ENCODE measurements around the gene ISYNA1. TPM values are rescaled to one million over a fixed set of nuclear protein-coding genes. Genes with fewer than 3 reads are reported as not detected.
"Not testable (repeated sequence)": the region's sequence is repeated elsewhere in the genome, so short reads cannot be mapped to it uniquely, and the experiment has no call there.

Gene ISYNA1
- total RNA-seq, 5 donors from 2014 or later (not counting 1 experiment from before 2014, with no cell fraction given), result 38.3 to 59.8 (median 55.0) TPM

DNA sequence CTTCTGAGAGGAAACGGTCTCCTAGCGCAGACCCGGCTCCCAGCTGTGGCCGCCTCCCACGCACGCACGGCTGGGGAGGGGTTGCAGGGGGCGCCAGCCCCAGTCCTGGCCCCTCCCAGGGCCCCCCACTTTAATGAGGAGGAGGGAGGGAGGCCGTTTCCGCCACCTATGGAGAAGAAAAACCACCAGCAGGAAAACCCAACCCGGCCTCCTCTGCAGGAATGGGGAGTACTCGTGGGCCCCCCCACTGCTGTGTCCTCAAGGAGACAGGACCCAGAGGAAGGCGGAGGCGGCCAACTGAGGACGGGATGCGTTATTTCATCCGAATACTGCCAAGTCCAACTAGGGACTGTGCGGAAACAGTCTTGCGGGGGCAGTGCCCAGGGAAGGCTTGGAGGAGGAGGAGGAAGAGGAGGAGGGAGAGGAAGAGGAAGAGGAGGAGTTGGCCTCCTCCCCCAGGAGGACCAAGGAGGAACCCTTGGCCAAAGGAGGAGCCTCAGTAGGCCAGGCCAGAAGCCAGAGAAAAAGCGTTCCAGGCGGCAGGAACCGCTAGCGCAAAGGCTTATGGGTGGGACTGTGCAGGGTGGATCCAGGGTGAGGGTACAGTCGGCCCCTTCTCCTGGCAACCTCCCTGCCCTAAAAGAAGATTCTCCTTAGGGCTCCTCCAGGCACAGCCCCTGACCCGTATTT is 22.6 kb downstream of the ISYNA1 start:
- H3K4me1 Mint-ChIP-seq, result peaks cover 42 to 59% (median 54%) of the 10 kb centered on the region in 3 donors
- WGBS (ENCODE audit: insufficient coverage), result 26% methylated on average over 11 of the region's 25 CpGs

DNA sequence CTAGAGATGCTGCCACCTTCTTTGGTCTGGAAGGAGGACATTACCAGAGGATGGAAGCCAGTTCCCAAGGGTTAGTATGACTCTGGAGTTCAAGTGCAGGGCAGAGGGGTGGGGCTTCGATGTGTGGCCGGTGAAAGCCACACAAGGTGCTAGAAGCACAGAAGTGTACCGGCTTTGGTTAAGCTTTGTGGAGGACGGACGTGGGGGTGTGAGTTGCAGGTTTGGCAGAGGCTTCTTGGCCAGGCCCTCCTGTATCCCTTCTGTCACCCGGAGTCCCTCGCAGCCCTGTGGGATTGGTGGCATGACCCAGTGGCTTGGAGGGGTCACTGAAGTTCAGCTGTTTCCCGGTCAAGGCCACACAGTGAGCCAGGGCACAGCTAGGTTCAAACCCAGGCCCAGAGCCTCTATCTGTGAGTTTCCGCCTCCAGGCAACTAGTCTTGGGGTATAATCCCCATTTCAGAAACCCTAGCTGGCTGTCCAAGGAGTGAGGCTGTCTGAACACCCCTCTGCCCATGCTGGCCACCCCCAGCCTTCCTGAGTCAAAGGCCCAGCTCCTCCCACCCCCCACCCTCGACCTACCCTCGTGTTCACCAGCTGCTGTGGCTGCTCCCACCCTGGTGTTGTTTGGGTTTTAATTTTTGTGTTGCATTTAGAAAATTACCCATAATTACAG is 23.3 kb downstream of the ISYNA1 start:
- CTCF ChIA-PET, result interaction anchor here in 1 of 2 donors (0.6 to 1.7 kb wide), 3 partner anchors 25 to 459 kb away, joined by 3 to 6 read pairs (median 4); no protein-coding TSS in a partner anchor
- no peaks in the 10 kb centered on the region for H3K9me3 ChIP-seq
- Mint-ChIP-seq H3K27me3 (peaks cover 24 to 27% of the 10 kb centered on the region in 2 donors), H3K4me1 (peaks cover 40 to 55% (median 52%) of the 10 kb centered on the region in 3 donors), H3K27ac (peak overlapping the region; percentile 66 to 78), H3K9me3 (no peaks in the 10 kb centered on the region), H3K36me3 (no peaks in the 10 kb centered on the region), H3K4me3 (peak overlapping the region in 1 of 3 donors; percentile 89)
- ATAC-seq (replicated peaks in 1 of 4) (no peak), DNase-seq (peak in 1 of 35 experiments; percentile 40)
- POLR2A ChIA-PET, result no interaction called here
- H3K27me3 ChIP-seq (replicated peaks in 1 of 2; ENCODE audit: control insufficient read depth in 2 of 2, extremely low read depth in 1 of 2, insufficient read depth in 2 of 2, low read length in 1 of 2), result peaks cover 0 to 56% of the 10 kb centered on the region in 2 experiments
- H3K27ac ChIP-seq (ENCODE audit: low read length), result peak overlapping the region; percentile 49
- H3K4me3 ChIP-seq (ENCODE audit: control insufficient read depth in 1 of 2, extremely low read depth in 1 of 2, low read length in 1 of 2), result no peak overlapping the region
- no peaks in the 10 kb centered on the region for H3K36me3 ChIP-seq (ENCODE audit: control insufficient read depth in 2 of 2, extremely low read depth in 1 of 2, insufficient read depth in 1 of 2, low read length in 1 of 2)
- 20% methylated on average over 9 of the region's 11 CpGs for WGBS (ENCODE audit: insufficient coverage)
- peaks cover 24 to 57% of the 10 kb centered on the region in 2 experiments for H3K4me1 ChIP-seq (ENCODE audit: control insufficient read depth in 1 of 2, extremely low read depth in 1 of 2, insufficient read depth in 2 of 2, low read length in 2 of 2)

More for the DNA sequence above, 22.6 kb downstream of the ISYNA1 start:
- Histone ChIP-seq H3K9me3 (no peaks in the 10 kb centered on the region), H3K4me1 (ENCODE audit: control insufficient read depth in 1 of 2, extremely low read depth in 1 of 2, insufficient read depth in 2 of 2, low read length in 2 of 2) (peaks cover 24 to 62% of the 10 kb centered on the region in 2 experiments), H3K36me3 (ENCODE audit: control insufficient read depth in 2 of 2, extremely low read depth in 1 of 2, insufficient read depth in 1 of 2, low read length in 1 of 2) (no peaks in the 10 kb centered on the region), H3K4me3 (ENCODE audit: control insufficient read depth in 1 of 2, extremely low read depth in 1 of 2, low read length in 1 of 2) (peak overlapping the region in 1 of 2 donors; percentile 18), H3K27ac (ENCODE audit: low read length) (peak overlapping the region; percentile 49), H3K27me3 (replicated peaks in 1 of 2; ENCODE audit: control insufficient read depth in 2 of 2, extremely low read depth in 1 of 2, insufficient read depth in 2 of 2, low read length in 1 of 2) (peaks cover 0 to 56% of the 10 kb centered on the region in 2 experiments)
- peak overlapping the region; percentile 28 to 74 for H3K27ac Mint-ChIP-seq
- no peaks in the 10 kb centered on the region for H3K36me3 Mint-ChIP-seq
- peaks cover 24 to 27% of the 10 kb centered on the region in 2 donors for H3K27me3 Mint-ChIP-seq
- no peaks in the 10 kb centered on the region for H3K9me3 Mint-ChIP-seq
- ChIA-PET CTCF (interaction anchor here in 1 of 2 donors (1.7 kb wide), 1 partner anchor 26 kb away, joined by 6 read pairs; no protein-coding TSS in a partner anchor), POLR2A (interaction anchor here in 1 of 2 donors (0.6 kb wide), 1 partner anchor 70 kb away, joined by 3 read pairs; no protein-coding TSS in a partner anchor)
- DNase-seq, result no peak
- peak overlapping the region; percentile 6 to 89 (median 21) for H3K4me3 Mint-ChIP-seq
- ATAC-seq (replicated peaks in 1 of 4), result no peak

DNA sequence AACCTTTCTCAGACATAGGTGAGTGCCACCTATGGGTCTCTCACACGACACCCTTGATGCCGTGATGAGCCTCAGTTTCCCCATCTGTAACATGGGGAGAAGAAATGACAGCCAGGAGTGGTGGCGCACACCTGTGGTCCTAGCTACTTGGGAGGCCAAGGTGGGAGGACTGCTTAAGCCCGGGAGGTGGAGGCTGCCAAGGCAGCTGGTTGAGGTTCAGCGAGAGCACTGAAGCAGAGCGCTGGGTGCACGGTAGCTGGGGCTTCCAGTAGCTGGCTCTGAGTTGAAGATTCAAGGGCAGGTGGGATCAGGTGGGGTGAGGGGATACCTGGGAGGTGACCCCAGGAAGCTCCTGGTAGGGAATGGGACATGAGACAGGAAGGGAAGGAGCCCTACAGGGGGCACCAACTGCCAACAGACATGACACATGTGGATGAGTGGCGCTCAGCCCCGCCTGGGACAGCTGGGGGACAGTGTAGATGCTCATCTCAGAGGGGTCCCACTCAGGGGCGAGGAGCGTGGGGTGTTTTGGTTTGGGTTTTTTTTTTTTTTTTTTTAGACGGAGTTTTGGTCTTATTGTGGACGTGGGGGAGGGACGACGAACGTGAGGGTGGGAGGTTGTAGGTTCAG is 25.2 kb downstream of the ISYNA1 start:
- ChIA-PET POLR2A (no interaction called here), CTCF (interaction anchor here (0.6 to 2.5 kb wide), 3 partner anchors 10 to 303 kb away, joined by 3 to 7 read pairs (median 6); no protein-coding TSS in a partner anchor)
- Mint-ChIP-seq H3K27ac (no peak overlapping the region), H3K4me1 (peaks cover 28 to 42% (median 39%) of the 10 kb centered on the region in 3 donors), H3K27me3 (peaks cover 14 to 21% of the 10 kb centered on the region in 2 donors), H3K4me3 (no peak overlapping the region), H3K9me3 (no peaks in the 10 kb centered on the region), H3K36me3 (no peaks in the 10 kb centered on the region)
- Histone ChIP-seq H3K27me3 (replicated peaks in 1 of 2; ENCODE audit: control insufficient read depth in 2 of 2, extremely low read depth in 1 of 2, insufficient read depth in 2 of 2, low read length in 1 of 2) (peaks cover 0 to 43% of the 10 kb centered on the region in 2 experiments), H3K9me3 (no peaks in the 10 kb centered on the region), H3K27ac (ENCODE audit: low read length) (no peak overlapping the region), H3K4me3 (ENCODE audit: control insufficient read depth in 1 of 2, extremely low read depth in 1 of 2, low read length in 1 of 2) (no peak overlapping the region), H3K36me3 (ENCODE audit: control insufficient read depth in 2 of 2, extremely low read depth in 1 of 2, insufficient read depth in 1 of 2, low read length in 1 of 2) (no peaks in the 10 kb centered on the region), H3K4me1 (ENCODE audit: control insufficient read depth in 1 of 2, extremely low read depth in 1 of 2, insufficient read depth in 2 of 2, low read length in 2 of 2) (peaks cover 13 to 44% of the 10 kb centered on the region in 2 experiments)
- ATAC-seq (replicated peaks in 1 of 4) (no peak), DNase-seq (no peak)
- 90% methylated on average over 8 of the region's 16 CpGs for WGBS (ENCODE audit: insufficient coverage)

DNA sequence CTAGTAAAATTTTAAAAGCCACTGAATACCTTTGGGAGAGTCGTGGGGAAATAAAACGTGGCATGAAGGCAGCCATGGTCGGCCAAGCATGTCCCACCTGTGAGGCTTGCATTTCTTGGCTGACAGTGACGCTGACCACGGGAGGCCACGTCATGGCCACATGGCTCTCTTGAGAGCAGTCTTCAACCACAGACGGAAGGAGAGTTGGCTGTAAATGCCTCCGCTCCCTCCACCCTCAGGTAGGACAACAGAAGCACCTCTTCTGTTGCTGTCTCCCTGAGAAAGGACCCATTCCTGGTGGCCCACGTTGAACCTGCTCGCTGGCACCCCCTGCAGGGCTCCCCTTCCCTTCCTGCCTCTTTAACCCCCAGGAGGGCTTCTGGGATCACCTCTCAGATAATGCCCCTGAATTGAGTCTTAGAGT is 29.9 kb downstream of the ISYNA1 start:
- Histone ChIP-seq H3K4me1 (ENCODE audit: control insufficient read depth in 1 of 2, extremely low read depth in 1 of 2, insufficient read depth in 2 of 2, low read length in 2 of 2) (peaks cover 0 to 5% of the 10 kb centered on the region in 2 experiments), H3K9me3 (no peaks in the 10 kb centered on the region), H3K27me3 (replicated peaks in 1 of 2; ENCODE audit: control insufficient read depth in 2 of 2, extremely low read depth in 1 of 2, insufficient read depth in 2 of 2, low read length in 1 of 2) (peaks cover 0 to 16% of the 10 kb centered on the region in 2 experiments), H3K4me3 (ENCODE audit: control insufficient read depth in 1 of 2, extremely low read depth in 1 of 2, low read length in 1 of 2) (no peak overlapping the region), H3K36me3 (ENCODE audit: control insufficient read depth in 2 of 2, extremely low read depth in 1 of 2, insufficient read depth in 1 of 2, low read length in 1 of 2) (no peaks in the 10 kb centered on the region), H3K27ac (ENCODE audit: low read length) (no peak overlapping the region)
- POLR2A ChIA-PET, result no interaction called here
- peaks cover 4 to 8% of the 10 kb centered on the region in 2 donors for H3K27me3 Mint-ChIP-seq
- peaks cover 6% of the 10 kb centered on the region in 3 donors for H3K4me1 Mint-ChIP-seq
- WGBS (ENCODE audit: insufficient coverage), result 48% methylated on average over 9 of the region's 10 CpGs
- peak in 1 of 4 experiments; percentile 13 for ATAC-seq (replicated peaks in 1 of 4)
- no peaks in the 10 kb centered on the region for H3K36me3 Mint-ChIP-seq
- H3K4me3 Mint-ChIP-seq, result no peak overlapping the region
- H3K9me3 Mint-ChIP-seq, result no peaks in the 10 kb centered on the region
- no peak for DNase-seq
- no peak overlapping the region for H3K27ac Mint-ChIP-seq
- CTCF ChIA-PET, result interaction anchor here in 1 of 2 donors (0.6 kb wide), 1 partner anchor 152 kb away, joined by 3 read pairs; no protein-coding TSS in a partner anchor

DNA sequence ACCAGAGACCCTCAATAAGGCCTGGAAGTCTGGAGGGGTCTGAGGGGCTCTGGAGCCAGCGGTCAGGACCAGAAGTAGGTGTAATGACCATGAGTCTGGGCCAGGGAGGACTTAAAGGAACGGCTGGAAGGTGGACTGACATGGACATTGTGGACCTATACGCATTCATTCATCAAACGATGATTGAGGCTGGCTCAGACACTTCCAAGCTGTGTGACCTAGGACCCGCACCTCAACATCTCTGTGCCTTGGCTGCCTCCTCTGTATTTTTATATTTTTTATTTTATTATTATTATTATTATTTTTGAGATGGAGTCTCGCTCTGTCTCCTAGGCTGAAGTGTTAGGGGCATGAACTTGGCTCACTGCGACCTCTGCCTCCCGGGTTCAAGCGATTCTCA is 31.2 kb downstream of the ISYNA1 start:
- no peaks in the 10 kb centered on the region for H3K9me3 Mint-ChIP-seq
- no peak for DNase-seq
- CTCF ChIA-PET, result no interaction called here

DNA sequence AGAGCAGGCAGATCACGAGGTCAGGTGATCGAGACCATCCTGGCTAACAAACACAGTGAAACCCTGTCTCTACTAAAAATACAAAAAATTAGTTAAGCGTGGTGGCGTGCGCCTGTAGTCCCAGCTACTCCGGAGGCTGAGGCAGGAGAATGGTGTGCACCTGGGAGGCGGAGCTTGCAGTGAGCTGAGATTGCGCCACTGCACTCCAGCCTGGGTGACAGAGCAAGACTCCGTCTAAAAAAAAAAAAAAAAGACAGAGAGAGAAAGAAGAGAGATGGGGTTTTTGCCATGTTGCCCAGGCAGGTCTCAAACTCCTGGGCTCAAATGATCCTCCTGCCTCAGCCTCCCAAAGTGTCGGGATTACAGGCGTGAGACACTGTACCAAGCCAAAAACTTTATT is 32.2 kb downstream of the ISYNA1 start:
- H3K27me3 Mint-ChIP-seq; H3K36me3 ChIP-seq (ENCODE audit: control insufficient read depth in 2 of 2, extremely low read depth in 1 of 2, insufficient read depth in 1 of 2, low read length in 1 of 2); H3K9me3 Mint-ChIP-seq; POLR2A ChIA-PET; H3K36me3 Mint-ChIP-seq; H3K27ac Mint-ChIP-seq; H3K4me3 Mint-ChIP-seq; H3K27ac ChIP-seq (ENCODE audit: low read length); H3K9me3 ChIP-seq; H3K4me3 ChIP-seq (ENCODE audit: control insufficient read depth in 1 of 2, extremely low read depth in 1 of 2, low read length in 1 of 2); H3K4me1 ChIP-seq (ENCODE audit: control insufficient read depth in 1 of 2, extremely low read depth in 1 of 2, insufficient read depth in 2 of 2, low read length in 2 of 2); ATAC-seq (replicated peaks in 1 of 4); DNase-seq: not testable (repeated sequence)
- H3K27me3 ChIP-seq (replicated peaks in 1 of 2; ENCODE audit: control insufficient read depth in 2 of 2, extremely low read depth in 1 of 2, insufficient read depth in 2 of 2, low read length in 1 of 2), result peaks cover 0 to 15% of the 10 kb centered on the region in 2 experiments
- CTCF ChIA-PET, result interaction anchor here in 1 of 2 donors (0.6 kb wide), 1 partner anchor 230 kb away, joined by 6 read pairs; no protein-coding TSS in a partner anchor
- H3K4me1 Mint-ChIP-seq, result peaks cover 5 to 10% (median 9%) of the 10 kb centered on the region in 3 donors
- 89% methylated on average over 6 of the region's 11 CpGs for WGBS (ENCODE audit: insufficient coverage)

More for the DNA sequence above, 31.2 kb downstream of the ISYNA1 start:
- no peak overlapping the region for H3K4me3 ChIP-seq (ENCODE audit: control insufficient read depth in 1 of 2, extremely low read depth in 1 of 2, low read length in 1 of 2)
- Mint-ChIP-seq H3K4me1 (peaks cover 6 to 8% (median 8%) of the 10 kb centered on the region in 3 donors), H3K4me3 (no peak overlapping the region), H3K36me3 (no peaks in the 10 kb centered on the region), H3K27me3 (peaks cover 0 to 4% of the 10 kb centered on the region in 2 donors), H3K27ac (no peak overlapping the region)
- 79% methylated on average over 2 of the region's 9 CpGs for WGBS (ENCODE audit: insufficient coverage)
- peaks cover 0 to 12% of the 10 kb centered on the region in 2 experiments for H3K27me3 ChIP-seq (replicated peaks in 1 of 2; ENCODE audit: control insufficient read depth in 2 of 2, extremely low read depth in 1 of 2, insufficient read depth in 2 of 2, low read length in 1 of 2)
- POLR2A ChIA-PET, result interaction anchor here in 1 of 2 donors (0.6 kb wide), 1 partner anchor 197 kb away, joined by 3 read pairs; no protein-coding TSS in a partner anchor
- H3K9me3 ChIP-seq, result no peaks in the 10 kb centered on the region
- no peak for ATAC-seq (replicated peaks in 1 of 4)
- no peak overlapping the region for H3K27ac ChIP-seq (ENCODE audit: low read length)
- H3K36me3 ChIP-seq (ENCODE audit: control insufficient read depth in 2 of 2, extremely low read depth in 1 of 2, insufficient read depth in 1 of 2, low read length in 1 of 2), result no peaks in the 10 kb centered on the region
- peaks cover 0 to 5% of the 10 kb centered on the region in 2 experiments for H3K4me1 ChIP-seq (ENCODE audit: control insufficient read depth in 1 of 2, extremely low read depth in 1 of 2, insufficient read depth in 2 of 2, low read length in 2 of 2)

All from T-cell (primary cell).